Breast epithelium (tissue), 4 donors: ENCODE results near the gene FBXO46. TPM values are rescaled to one million over a fixed set of nuclear protein-coding genes. Genes with fewer than 3 reads are reported as not detected.
A peak's percentile ranks its signal among the peaks of the same experiment; 100 is the strongest.

ENCODE experiments used
- DNase-seq, 2 donors: peaks; one replicate each; pipeline ENCODE4 v3.0.0-alpha.2; 2019; ENCODE audit warnings: low spot score in 2 of 2
- H3K27ac ChIP-seq, 2 donors: fragments of 200-600 bp; sonication (generic) in 1 of 2; one replicate each; pipeline ENCODE4 v1.5.1; 2016 to 2019; ENCODE audit warnings: mild to moderate bottlenecking in 1 of 2
- H3K27me3 ChIP-seq, 2 donors: fragments of 200-600 bp; sonication (generic) in 1 of 2; one replicate each; pipeline versions ENCODE4 v1.5.1 to v1.6.0; 2017 to 2019; ENCODE audit warnings: control low read depth in 1 of 2, mild to moderate bottlenecking in 1 of 2
- H3K36me3 ChIP-seq: fragments of 200-600 bp; one replicate; pipeline ENCODE4 v1.5.1; 2019
- H3K4me1 ChIP-seq, 2 donors: fragments of 200-600 bp; sonication (generic); one replicate each; pipeline ENCODE4 v1.5.1; 2016 to 2019; ENCODE audit warnings: control low read depth in 1 of 2
- H3K4me3 ChIP-seq, 3 donors: fragments of 200-600 bp; sonication (generic); 1 replicate in 2 of 3; 2 replicates in 1 of 3; pipeline ENCODE4 v1.5.1; 2016 to 2019; ENCODE audit warnings: mild to moderate bottlenecking in 3 of 3, moderate library complexity in 2 of 3
- H3K9me3 ChIP-seq, 2 donors: fragments of 200-600 bp; sonication (generic) in 1 of 2; one replicate each; pipeline ENCODE4 v1.5.1; 2016 to 2019; ENCODE audit warnings: control low read depth in 1 of 2
- CTCF ChIP-seq, 3 donors: fragments of 450-650 bp; IDR thresholded peaks; one replicate each; pipeline ENCODE4 v1.5.1; 2016 to 2017; ENCODE audit warnings: antibody characterized with exemption in 3 of 3, mild to moderate bottlenecking in 3 of 3, moderate library complexity in 3 of 3
- POLR2A ChIP-seq: fragments of 450-650 bp; IDR thresholded peaks from one replicate; pipeline ENCODE4 v1.6.1; 2016; ENCODE audit warnings: antibody characterized with exemption, mild to moderate bottlenecking, moderate library complexity
- POLR2AphosphoS5 ChIP-seq, 3 donors: sonication (generic); formaldehyde crosslinking; IDR thresholded peaks; one replicate each; pipeline ENCODE4 v1.6.1; 2017; ENCODE audit warnings: antibody characterized with exemption in 3 of 3
- intact Hi-C: fragments of 100-400 bp; cut with DNase I; formaldehyde crosslinking; loops from one replicate; pipeline ENCODE4 v1.15.1; 2023; ENCODE audit warnings: low total_unique reads
- total RNA-seq, 3 donors: library from RNA; depleted of rRNA; stranded (reverse); fragments of >200 nt; gene quantifications; one replicate each; pipeline ENCODE4 v1.1.0, GENCODE V29; 2016

The FBXO46 gene
- total RNA-seq, 3 donors from 2014 or later, result 8.0 to 15.1 (median 13.8) TPM

GRCh38 chr19:45677351-45678230 is 53.1 kb downstream of the FBXO46 start:
- Histone ChIP-seq H3K27me3 (no peaks in the 10 kb centered on the region), H3K27ac (peak overlapping the region; percentile 48 to 70), H3K4me1 (no peaks in the 10 kb centered on the region), H3K4me3 (peak overlapping the region in 2 of 3 donors; percentile 59 to 64), H3K36me3 (no peaks in the 10 kb centered on the region), H3K9me3 (no peaks in the 10 kb centered on the region)
- intact Hi-C loops, result no loop called here
- peak; percentile 89 to 96 for DNase-seq
- no peak for TF ChIP-seq POLR2AphosphoS5 (IDR thresholded peaks at IDR 0.05)
- TF ChIP-seq POLR2A, result no peak
- TF ChIP-seq CTCF (IDR thresholded peaks at IDR 0.05), result no peak

- no peak for TF ChIP-seq POLR2A
- no peak for TF ChIP-seq POLR2AphosphoS5 (IDR thresholded peaks at IDR 0.05)
- TF ChIP-seq CTCF (IDR thresholded peaks at IDR 0.05), result no peak
- H3K4me3 ChIP-seq, result peak overlapping the region in 2 of 3 donors; percentile 59 to 64
- no peaks in the 10 kb centered on the region for H3K27me3 ChIP-seq
- intact Hi-C loops, result no loop called here
- H3K27ac ChIP-seq, result peak overlapping the region; percentile 48 to 70
- no peaks in the 10 kb centered on the region for H3K36me3 ChIP-seq
- peak in 1 of 2 donors; percentile 34 for DNase-seq
- no peaks in the 10 kb centered on the region for H3K9me3 ChIP-seq
- no peaks in the 10 kb centered on the region for H3K4me1 ChIP-seq
These were observed 53.8 kb downstream of the FBXO46 start for GRCh38 chr19:45676851-45677263.

- Histone ChIP-seq H3K9me3 (no peaks in the 10 kb centered on the region), H3K36me3 (no peaks in the 10 kb centered on the region), H3K27me3 (peaks cover 2 to 8% of the 10 kb centered on the region in 2 donors), H3K4me1 (no peaks in the 10 kb centered on the region), H3K27ac (no peak overlapping the region), H3K4me3 (no peak overlapping the region)
- DNase-seq, result no peak
- intact Hi-C loops, result no loop called here
- no peak for TF ChIP-seq CTCF (IDR thresholded peaks at IDR 0.05)
- TF ChIP-seq POLR2AphosphoS5 (IDR thresholded peaks at IDR 0.05), result no peak
- no peak for TF ChIP-seq POLR2A
These were observed 55.8 kb downstream of the FBXO46 start for GRCh38 chr19:45674946-45675345.

GRCh38 chr19:45670670-45671453 is 59.8 kb downstream of the FBXO46 start:
- intact Hi-C loops, result no loop called here
- peaks cover 0 to 5% of the 10 kb centered on the region in 2 donors for H3K4me1 ChIP-seq
- H3K4me3 ChIP-seq, result peak overlapping the region in 2 of 3 donors; percentile 42 to 47
- peaks cover 2 to 8% of the 10 kb centered on the region in 2 donors for H3K27me3 ChIP-seq
- H3K27ac ChIP-seq, result peak overlapping the region; percentile 36 to 60
- peak; percentile 83 to 84 for DNase-seq
- no peaks in the 10 kb centered on the region for H3K36me3 ChIP-seq
- H3K9me3 ChIP-seq, result no peaks in the 10 kb centered on the region
- no peak for TF ChIP-seq POLR2A
- TF ChIP-seq CTCF (IDR thresholded peaks at IDR 0.05), result no peak
- TF ChIP-seq POLR2AphosphoS5 (IDR thresholded peaks at IDR 0.05), result no peak
